HEK293 (cell line): Measurements from ENCODE around the gene MRPL21.

Source experiments
- CTCF ChIA-PET: fragments of 350-600 bp; formaldehyde crosslinking; extraction: SDS; loops from one replicate; lab custom pipeline; 2021; ENCODE audit warnings: antibody characterized with exemption; lab: Yijun Ruan, JAX
- POLR2A ChIA-PET: fragments of 300-600 bp; formaldehyde crosslinking; extraction: SDS; loops from one replicate; lab custom pipeline; 2020; ENCODE audit warnings: antibody characterized with exemption, inconsistent platforms; lab: Yijun Ruan, JAX
- H3K27ac ChIP-seq: fragments of 200-500 bp; sonication (Bioruptor generic); 2 replicates; pipeline ENCODE4 v1.5.1; 2014; ENCODE audit warnings: low read depth, low read length, control low read depth, inconsistent platforms; ENCODE audit errors: extremely low read depth
- H3K36me3 ChIP-seq, 2 experiments: fragments of 200-500 bp in 1 of 2; sonication (Bioruptor generic) in 1 of 2; 1 replicate in 1 of 2; 2 replicates in 1 of 2; pipeline ENCODE4 v1.5.1; 2014 to 2017; ENCODE audit warnings: inconsistent platforms in 2 of 2, low read length in 2 of 2; ENCODE audit not compliant: control insufficient read depth in 2 of 2, insufficient read depth in 1 of 2
- H3K4me1 ChIP-seq: fragments of 200-500 bp; sonication (Bioruptor generic); 2 replicates; pipeline ENCODE4 v1.5.1; 2014; ENCODE audit warnings: mild to moderate bottlenecking, low read length, inconsistent platforms; ENCODE audit not compliant: control insufficient read depth, insufficient read depth
- H3K4me3 ChIP-seq: 2 replicates; pipeline ENCODE4 v1.5.1; 2011; ENCODE audit warnings: low read depth, mild to moderate bottlenecking, control low read depth, low read length, moderate library complexity
- H3K9me3 ChIP-seq: fragments of 200-500 bp; sonication (Bioruptor generic); 2 replicates; pipeline ENCODE4 v1.5.1; 2014; ENCODE audit warnings: low read depth, low read length, inconsistent platforms; ENCODE audit not compliant: control insufficient read depth, insufficient read depth
- BCL11A ChIP-seq: fragments of 450-650 bp; formaldehyde crosslinking; IDR thresholded peaks from 2 replicates; pipeline ENCODE4 v1.5.1; 2016; ENCODE audit warnings: low read depth, missing biosample characterization, missing genetic modification characterization
- GLIS1 ChIP-seq: fragments of 450-650 bp; formaldehyde crosslinking; IDR thresholded peaks from 2 replicates; pipeline ENCODE4 v1.5.1; 2016; ENCODE audit warnings: missing biosample characterization, missing genetic modification characterization
- KLF9 ChIP-seq: fragments of 450-650 bp; formaldehyde crosslinking; IDR thresholded peaks from 2 replicates; pipeline ENCODE4 v1.5.1; 2016; ENCODE audit warnings: missing biosample characterization, missing genetic modification characterization, low read depth
- PRDM1 ChIP-seq: fragments of 450-650 bp; formaldehyde crosslinking; IDR thresholded peaks from 2 replicates; pipeline ENCODE4; 2016; ENCODE audit warnings: missing biosample characterization, missing genetic modification characterization
- REST ChIP-seq: fragments of 450-650 bp; formaldehyde crosslinking; IDR thresholded peaks from 2 replicates; pipeline ENCODE4 v1.5.1; 2016; ENCODE audit warnings: missing biosample characterization, missing genetic modification characterization
- SCRT1 ChIP-seq: fragments of 450-650 bp; formaldehyde crosslinking; IDR thresholded peaks from 2 replicates; pipeline ENCODE4 v1.5.1; 2016; ENCODE audit warnings: missing biosample characterization, missing genetic modification characterization, borderline replicate concordance
- SCRT2 ChIP-seq: fragments of 450-650 bp; formaldehyde crosslinking; IDR thresholded peaks from 2 replicates; pipeline ENCODE4 v1.5.1; 2016; ENCODE audit warnings: missing biosample characterization, missing genetic modification characterization
- TRIM28 ChIP-seq: IDR thresholded peaks from 2 replicates; pipeline ENCODE4 v1.6.1; 2011; ENCODE audit warnings: low read length, control low read depth, borderline replicate concordance
- ZBTB21 ChIP-seq: fragments of 450-650 bp; formaldehyde crosslinking; IDR thresholded peaks from 2 replicates; pipeline ENCODE4 v1.5.1; 2017; ENCODE audit warnings: missing biosample characterization, missing genetic modification characterization
- ZBTB49 ChIP-seq: fragments of 450-650 bp; formaldehyde crosslinking; IDR thresholded peaks from 2 replicates; pipeline ENCODE4 v1.5.1; 2016; ENCODE audit warnings: missing biosample characterization, missing genetic modification characterization, low read depth
- ZFP69B ChIP-seq: fragments of 450-650 bp; formaldehyde crosslinking; IDR thresholded peaks from 2 replicates; pipeline ENCODE4 v1.5.1; 2016; ENCODE audit warnings: missing biosample characterization, missing genetic modification characterization
- ZNF239 ChIP-seq: fragments of 450-650 bp; formaldehyde crosslinking; IDR thresholded peaks from 2 replicates; pipeline ENCODE4 v1.5.1; 2016; ENCODE audit warnings: missing biosample characterization, missing genetic modification characterization
- ZNF37A ChIP-seq: fragments of 450-650 bp; IDR thresholded peaks from 2 replicates; pipeline ENCODE4 v1.5.1; 2018; ENCODE audit warnings: missing biosample characterization, missing genetic modification characterization
- ZNF529 ChIP-seq: fragments of 450-650 bp; formaldehyde crosslinking; IDR thresholded peaks from 2 replicates; pipeline ENCODE4 v1.5.1; 2017; ENCODE audit warnings: missing genetic modification characterization, missing biosample characterization; ENCODE audit not compliant: insufficient replicate concordance
- ZNF664 ChIP-seq: fragments of 450-650 bp; formaldehyde crosslinking; IDR thresholded peaks from 2 replicates; pipeline ENCODE4 v1.5.1; 2016; ENCODE audit warnings: missing biosample characterization, missing genetic modification characterization
- ZNF76 ChIP-seq: fragments of 450-650 bp; formaldehyde crosslinking; IDR thresholded peaks from 2 replicates; pipeline ENCODE4; 2016; ENCODE audit warnings: low read depth, missing biosample characterization, missing genetic modification characterization, borderline replicate concordance
- ZNF830 ChIP-seq: fragments of 450-650 bp; IDR thresholded peaks from 2 replicates; pipeline ENCODE4 v1.5.0; 2018; ENCODE audit warnings: missing biosample characterization, missing genetic modification characterization, low read depth, mild to moderate bottlenecking, moderate library complexity
- ZNF843 ChIP-seq: fragments of 450-650 bp; formaldehyde crosslinking; IDR thresholded peaks from 2 replicates; pipeline ENCODE4 v1.5.1; 2016; ENCODE audit warnings: missing biosample characterization, missing genetic modification characterization
- TF ChIP-seq, protein P1 (sequence below): fragments of 450-650 bp; formaldehyde crosslinking; IDR thresholded peaks from 2 replicates; pipeline ENCODE4 v1.5.1; 2016; ENCODE audit warnings: missing biosample characterization, missing genetic modification characterization
- TF ChIP-seq, protein P2 (sequence below): fragments of 450-650 bp; formaldehyde crosslinking; IDR thresholded peaks from 2 replicates; pipeline ENCODE4 v1.5.1; 2016; ENCODE audit warnings: missing biosample characterization, missing genetic modification characterization

Gene MRPL21

DNA sequence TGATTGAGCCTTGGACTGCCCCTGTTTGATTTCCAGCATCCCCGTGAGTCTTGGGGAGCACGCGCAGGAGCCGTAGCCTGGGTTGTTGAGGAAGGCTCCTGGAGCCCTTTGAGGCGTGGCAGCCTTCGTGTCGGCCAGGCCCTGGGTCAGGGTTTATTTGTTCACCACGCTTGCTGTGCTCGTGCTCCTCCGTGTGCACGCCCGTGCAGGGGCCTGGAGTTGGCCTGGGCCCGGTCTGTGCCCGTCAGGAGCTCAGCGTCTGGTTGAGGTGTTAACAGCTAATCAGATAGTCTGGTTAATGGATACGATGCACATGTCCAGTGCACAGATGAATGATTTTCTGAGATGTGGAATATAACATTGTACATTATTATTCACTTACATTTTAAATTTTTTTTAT, 8.1 kb upstream of the MRPL21 start (continued):
- TF ChIP-seq REST, result no peak
- no peak for TF ChIP-seq ZBTB49 (tag by site-specific recombination)
- no peak for TF ChIP-seq ZNF529 (tag by site-specific recombination)
- TF ChIP-seq GLIS1 (tag by site-specific recombination), result no peak
- no peak for TF ChIP-seq ZNF843 (tag by site-specific recombination)
- TF ChIP-seq, protein P1, sequence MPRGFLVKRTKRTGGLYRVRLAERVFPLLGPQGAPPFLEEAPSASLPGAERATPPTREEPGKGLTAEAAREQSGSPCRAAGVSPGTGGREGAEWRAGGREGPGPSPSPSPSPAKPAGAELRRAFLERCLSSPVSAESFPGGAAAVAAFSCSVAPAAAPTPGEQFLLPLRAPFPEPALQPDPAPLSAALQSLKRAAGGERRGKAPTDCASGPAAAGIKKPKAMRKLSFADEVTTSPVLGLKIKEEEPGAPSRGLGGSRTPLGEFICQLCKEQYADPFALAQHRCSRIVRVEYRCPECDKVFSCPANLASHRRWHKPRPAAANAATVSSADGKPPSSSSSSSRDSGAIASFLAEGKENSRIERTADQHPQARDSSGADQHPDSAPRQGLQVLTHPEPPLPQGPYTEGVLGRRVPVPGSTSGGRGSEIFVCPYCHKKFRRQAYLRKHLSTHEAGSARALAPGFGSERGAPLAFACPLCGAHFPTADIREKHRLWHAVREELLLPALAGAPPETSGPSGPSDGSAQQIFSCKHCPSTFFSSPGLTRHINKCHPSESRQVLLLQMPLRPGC (tag by site-specific recombination), result no peak
- TF ChIP-seq ZBTB21 (tag by site-specific recombination), result no peak
- no peak for TF ChIP-seq ZFP69B (tag by site-specific recombination)
- TF ChIP-seq, protein P2, sequence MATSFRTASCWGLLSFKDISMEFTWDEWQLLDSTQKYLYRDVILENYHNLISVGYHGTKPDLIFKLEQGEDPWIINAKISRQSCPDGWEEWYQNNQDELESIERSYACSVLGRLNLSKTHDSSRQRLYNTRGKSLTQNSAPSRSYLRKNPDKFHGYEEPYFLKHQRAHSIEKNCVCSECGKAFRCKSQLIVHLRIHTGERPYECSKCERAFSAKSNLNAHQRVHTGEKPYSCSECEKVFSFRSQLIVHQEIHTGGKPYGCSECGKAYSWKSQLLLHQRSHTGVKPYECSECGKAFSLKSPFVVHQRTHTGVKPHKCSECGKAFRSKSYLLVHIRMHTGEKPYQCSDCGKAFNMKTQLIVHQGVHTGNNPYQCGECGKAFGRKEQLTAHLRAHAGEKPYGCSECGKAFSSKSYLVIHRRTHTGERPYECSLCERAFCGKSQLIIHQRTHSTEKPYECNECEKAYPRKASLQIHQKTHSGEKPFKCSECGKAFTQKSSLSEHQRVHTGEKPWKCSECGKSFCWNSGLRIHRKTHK (tag by site-specific recombination), result no peak
- no peak for TF ChIP-seq ZNF37A
- no peak for TF ChIP-seq ZNF239 (tag by site-specific recombination)

DNA sequence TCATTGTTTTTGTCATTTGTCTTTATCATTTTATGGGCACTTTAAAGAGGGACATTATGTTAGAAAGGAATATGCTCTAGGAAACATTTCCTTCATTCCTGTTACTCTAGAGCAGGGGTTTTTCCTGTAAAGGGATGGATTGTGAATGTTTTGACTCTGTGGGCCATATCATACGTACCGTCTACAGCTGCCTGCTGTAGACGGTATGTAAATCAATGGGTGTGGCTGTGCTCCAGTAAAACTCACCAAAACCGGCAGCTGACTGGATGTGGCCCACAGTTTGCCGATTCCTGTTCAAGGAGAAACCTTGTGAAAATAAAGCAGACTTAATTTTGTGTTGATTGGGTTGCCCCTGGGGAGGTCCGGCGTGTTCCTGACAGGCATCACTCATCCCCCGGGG, 7.3 kb upstream of the MRPL21 start:
- CTCF ChIA-PET, result no interaction called here
- H3K36me3 ChIP-seq, result peaks cover 22 to 82% of the 10 kb centered on the region in 2 experiments; a peak in 2 of 3 replicates

GRCh38 chr11:68908273-68908672, 4.6 kb upstream of the MRPL21 start:
- Histone ChIP-seq H3K9me3 (no peaks in the 10 kb centered on the region), H3K4me1 (no peaks in the 10 kb centered on the region), H3K27ac (no peak overlapping the region), H3K36me3 (peaks cover 16 to 58% of the 10 kb centered on the region in 2 experiments; a peak in 2 of 3 replicates), H3K4me3 (no peak overlapping the region)
- TF ChIP-seq SCRT1 (tag by site-specific recombination) (peak; percentile 58; the same call in 1 of the 2 replicates), SCRT2 (tag by site-specific recombination) (peak; percentile 62), ZNF664 (tag by site-specific recombination) (no peak)
- CTCF ChIA-PET, result interaction anchor here (0.6 kb wide), 1 partner anchor 223 kb away, joined by 3 read pairs; no protein-coding TSS in a partner anchor
- POLR2A ChIA-PET, result no interaction called here

More for the DNA sequence above, 7.3 kb upstream of the MRPL21 start:
- POLR2A ChIA-PET, result no interaction called here
- Histone ChIP-seq H3K9me3 (no peaks in the 10 kb centered on the region), H3K4me3 (no peak overlapping the region), H3K27ac (no peak overlapping the region), H3K4me1 (no peaks in the 10 kb centered on the region)
- no peak for TF ChIP-seq PRDM1
- no peak for TF ChIP-seq ZNF830 (tag by site-specific recombination)
- TF ChIP-seq ZNF76 (tag by site-specific recombination), result no peak
- TF ChIP-seq TRIM28, result no peak
- no peak for TF ChIP-seq BCL11A (tag by site-specific recombination)
- TF ChIP-seq KLF9 (tag by site-specific recombination), result no peak
